OCI-LY7 (cell line): ENCODE data around the gene HDAC4.

Experiments used
- CTCF ChIP-seq: fragments of 200-600 bp; sonication (generic); conservative IDR thresholded peaks from 2 replicates; pipeline ENCODE4 v1.5.1; 2014; ENCODE audit warnings: mild to moderate bottlenecking, antibody characterized with exemption, low read length, moderate library complexity, mixed read lengths
- EZH2phosphoT487 ChIP-seq: fragments of 200-600 bp; sonication (generic); IDR thresholded peaks from 2 replicates; pipeline ENCODE4 v1.6.1; 2018; ENCODE audit warnings: low read depth, borderline replicate concordance, mild to moderate bottlenecking, mixed run types, antibody characterized with exemption, low read length, moderate library complexity, mixed read lengths

- no peak for TF ChIP-seq CTCF
- no peak for TF ChIP-seq EZH2phosphoT487
Observed at GRCh38 chr2:239260546-239261327, 140.1 kb downstream of the HDAC4 start.
